LNCAP (cell line): ENCODE results near the gene WBP2.

Source experiments
- CTCF ChIP-seq: fragments of 450-650 bp; IDR thresholded peaks from 2 replicates; pipeline ENCODE4 v1.5.1; 2017; ENCODE audit warnings: mild to moderate bottlenecking

Gene WBP2

GRCh38 chr17:75855310-75856061 lies at the start of gene WBP2:
Gene WBP2, minus strand, starts transcription at chr17:75855335. Its CDS starts 38 bp downstream, at chr17:75855297.
- peak; percentile 46 for TF ChIP-seq CTCF

- no peak for TF ChIP-seq CTCF
Measured at GRCh38 chr17:75902406-75902805, 47.3 kb upstream of the WBP2 start.

GRCh38 chr17:75901727-75902126 lies 46.6 kb upstream of the WBP2 start:
- TF ChIP-seq CTCF, result no peak

GRCh38 chr17:75900691-75901533 lies 45.8 kb upstream of the WBP2 start:
- TF ChIP-seq CTCF, result no peak

GRCh38 chr17:75899767-75900468 lies 44.8 kb upstream of the WBP2 start:
- no peak for TF ChIP-seq CTCF

- no peak for TF ChIP-seq CTCF
Measured at GRCh38 chr17:75899353-75899752, 44.2 kb upstream of the WBP2 start.

- TF ChIP-seq CTCF, result no peak
Measured at GRCh38 chr17:75898791-75899190, 43.7 kb upstream of the WBP2 start.
